HCT116 (cell line): Measurements from ENCODE around the gene MSH6. TPM values are rescaled to one million over a fixed set of nuclear protein-coding genes. Genes with fewer than 3 reads are reported as not detected.

Experiments used
- ATAC-seq: fragments of 200-7000 bp; cut with Tn5 transposase; 2 replicates; pipeline ENCODE4 v1.9.1; 2020; ENCODE audit warnings: mild to moderate bottlenecking, moderate library complexity
- BruUV-seq: library from RNA; stranded (reverse); fragments of 400-500 nt; replicated peaks from 2 replicates; lab custom pipeline; 2021; lab: Mats Ljungman, UMichigan
- CTCF ChIA-PET: fragments of 300-600 bp; sonication (Branson Sonifier 250); formaldehyde crosslinking; loops from one replicate; lab custom pipeline; 2021; ENCODE audit warnings: antibody characterized with exemption; lab: Charles Lee
- POLR2A ChIA-PET: fragments of 300-600, 350-600 bp; sonication (Branson Sonifier 250); formaldehyde crosslinking; loops from one replicate; lab custom pipeline; 2021; ENCODE audit warnings: antibody characterized with exemption; lab: Charles Lee
- RAD21 ChIA-PET, 2 experiments: fragments of 300-600 bp; sonication (Branson Sonifier 250); formaldehyde crosslinking; loops; one replicate each; lab custom pipeline; 2023; ENCODE audit warnings: low total read pairs in 2 of 2; ENCODE audit not compliant: uncharacterized antibody in 2 of 2, unreplicated experiment in 2 of 2, low non-redundant PET in 1 of 2; lab: Charles Lee
- DNase-seq: peaks from one replicate; pipeline ENCODE4 v3.0.0-alpha.2; 2010; ENCODE audit warnings: low read depth, low spot score
- H2AFZ ChIP-seq: fragments of 200-600 bp; shearing (Covaris generic), sonication (generic); 2 replicates; pipeline ENCODE4 v1.6.1; 2017; ENCODE audit warnings: low read depth, mixed run types, mixed read lengths, antibody characterized with exemption, low read length; ENCODE audit not compliant: poor library complexity, severe bottlenecking
- H3K27ac ChIP-seq: 2 replicates; pipeline ENCODE4 v1.5.1; 2012; ENCODE audit warnings: low read depth, low read length
- H3K27me3 ChIP-seq: fragments of 200-600 bp; sonication (generic); 2 replicates; pipeline ENCODE4 v1.6.1; 2016; ENCODE audit warnings: mixed run types, low read length, mixed read lengths; ENCODE audit not compliant: insufficient read depth
- H3K36me3 ChIP-seq, 2 experiments: fragments of 200-500 bp in 1 of 2; fragments of 200-600 bp in 1 of 2; sonication (Bioruptor generic) in 1 of 2; sonication (generic) in 1 of 2; 2 replicates each; pipeline versions ENCODE4 v1.5.1 to v1.6.1; 2014 to 2016; ENCODE audit warnings: low read length in 2 of 2, inconsistent platforms in 1 of 2, mixed read lengths in 1 of 2, mixed run types in 1 of 2; ENCODE audit not compliant: insufficient read depth in 2 of 2, control insufficient read depth in 1 of 2
- H3K4me1 ChIP-seq, 2 experiments: fragments of 200-600 bp in 1 of 2; sonication (generic) in 1 of 2; 2 replicates each; pipeline versions ENCODE4 v1.5.1 to v1.6.1; 2012 to 2017; ENCODE audit warnings: low read length in 2 of 2, inconsistent platforms in 1 of 2, mild to moderate bottlenecking in 1 of 2, mixed read lengths in 1 of 2, mixed run types in 1 of 2, moderate library complexity in 1 of 2; ENCODE audit not compliant: insufficient read depth in 2 of 2, control insufficient read depth in 1 of 2
- H3K4me2 ChIP-seq: fragments of 200-600 bp; sonication (generic); 2 replicates; pipeline ENCODE4 v1.6.1; 2017; ENCODE audit warnings: mixed run types, low read length, mixed read lengths
- H3K4me3 ChIP-seq, 2 experiments: fragments of 200-600 bp in 1 of 2; sonication (generic) in 1 of 2; replicated peaks in 1 of 2; 2 replicates each; pipeline ENCODE4 v1.5.1; 2011 to 2016; ENCODE audit warnings: low read length in 2 of 2, control low read depth in 1 of 2, low read depth in 1 of 2, mild to moderate bottlenecking in 1 of 2, mixed read lengths in 1 of 2, mixed run types in 1 of 2
- H3K79me2 ChIP-seq: fragments of 200-600 bp; sonication (generic); 2 replicates; pipeline ENCODE4 v1.6.1; 2017; ENCODE audit warnings: mild to moderate bottlenecking, mixed run types, low read length, moderate library complexity, mixed read lengths; ENCODE audit not compliant: insufficient read depth
- H3K9ac ChIP-seq: fragments of 200-600 bp; sonication (generic); 2 replicates; pipeline ENCODE4 v1.6.1; 2016; ENCODE audit warnings: low read length, mixed read lengths
- H3K9me2 ChIP-seq: fragments of 200-600 bp; sonication (generic), shearing (Covaris generic); 2 replicates; pipeline ENCODE4 v1.6.1; 2017; ENCODE audit warnings: mixed run types, mild to moderate bottlenecking, moderate library complexity; ENCODE audit not compliant: insufficient read depth
- H3K9me3 ChIP-seq, 2 experiments: fragments of 200-500 bp in 1 of 2; fragments of 200-600 bp in 1 of 2; sonication (Bioruptor generic) in 1 of 2; sonication (generic) in 1 of 2; 2 replicates each; pipeline ENCODE4 v1.6.1; 2014 to 2017; ENCODE audit warnings: low read length in 2 of 2, mixed read lengths in 2 of 2, inconsistent platforms in 1 of 2, low read depth in 1 of 2, mild to moderate bottlenecking in 1 of 2, mixed run types in 1 of 2, moderate library complexity in 1 of 2; ENCODE audit not compliant: control insufficient read depth in 1 of 2, insufficient read depth in 1 of 2
- H4K20me1 ChIP-seq: fragments of 200-600 bp; sonication (generic), shearing (Covaris generic); 2 replicates; pipeline ENCODE4 v1.6.1; 2017; ENCODE audit warnings: mixed run types, mild to moderate bottlenecking, moderate library complexity; ENCODE audit not compliant: insufficient read depth
- CEBPB ChIP-seq: IDR thresholded peaks from 2 replicates; pipeline ENCODE4 v1.6.1; 2012; ENCODE audit warnings: low read depth
- CTCF ChIP-seq, 3 experiments: fragments of 200-600 bp in 1 of 3; sonication (generic) in 1 of 3; IDR thresholded peaks in 2 of 3; conservative IDR thresholded peaks in 1 of 3; 2 replicates each; pipeline ENCODE4 v1.5.1; 2012 to 2017; ENCODE audit warnings: low read depth in 2 of 3, low read length in 2 of 3, antibody characterized with exemption in 1 of 3, borderline replicate concordance in 1 of 3, control low read depth in 1 of 3, mild to moderate bottlenecking in 1 of 3, mixed read lengths in 1 of 3, mixed run types in 1 of 3, moderate library complexity in 1 of 3; ENCODE audit not compliant: insufficient read depth in 1 of 3
- ELF1 ChIP-seq: IDR thresholded peaks from 2 replicates; pipeline ENCODE4 v1.6.1; 2012; ENCODE audit warnings: low read depth, borderline replicate concordance
- EZH2 ChIP-seq: fragments of 200-600 bp; sonication (generic); IDR thresholded peaks from 2 replicates; pipeline ENCODE4 v1.6.1; 2017; ENCODE audit warnings: antibody characterized with exemption, mixed run types
- EZH2phosphoT487 ChIP-seq: fragments of 200-600 bp; IDR thresholded peaks from 2 replicates; pipeline ENCODE4 v1.6.1; 2018; ENCODE audit warnings: antibody characterized with exemption, borderline replicate concordance
- FOSL1 ChIP-seq: IDR thresholded peaks from 2 replicates; pipeline ENCODE4 v1.6.1; 2012; ENCODE audit warnings: low read depth
- MAX ChIP-seq: IDR thresholded peaks from 2 replicates; pipeline ENCODE4 v1.6.1; 2012
- POLR2A ChIP-seq: IDR thresholded peaks from 2 replicates; pipeline ENCODE4 v1.7.0; 2011; ENCODE audit warnings: borderline replicate concordance; ENCODE audit not compliant: insufficient read depth, insufficient read length; ENCODE audit errors: extremely low read depth
- POLR2AphosphoS5 ChIP-seq: IDR thresholded peaks from 2 replicates; pipeline ENCODE4 v1.6.1; 2011; ENCODE audit warnings: mild to moderate bottlenecking, low read depth, low read length, moderate library complexity
- RAD21 ChIP-seq: IDR thresholded peaks from 2 replicates; pipeline ENCODE4 v1.6.1; 2012; ENCODE audit warnings: low read depth, mild to moderate bottlenecking
- REST ChIP-seq: IDR thresholded peaks from 2 replicates; pipeline ENCODE4 v1.6.1; 2012; ENCODE audit warnings: low read depth
- SRF ChIP-seq: IDR thresholded peaks from 2 replicates; pipeline ENCODE4 v1.6.1; 2012; ENCODE audit warnings: low read depth
- TCF7L2 ChIP-seq: IDR thresholded peaks from 2 replicates; pipeline ENCODE4 v1.7.0; 2011; ENCODE audit warnings: borderline replicate concordance, inconsistent platforms; ENCODE audit not compliant: insufficient read depth, insufficient read length; ENCODE audit errors: extremely low read depth
- YY1 ChIP-seq: IDR thresholded peaks from 2 replicates; pipeline ENCODE4 v1.6.1; 2011; ENCODE audit warnings: low read length, low read depth, moderate library complexity, mild to moderate bottlenecking; ENCODE audit not compliant: insufficient replicate concordance; ENCODE audit errors: extremely low read depth
- ZBTB33 ChIP-seq: IDR thresholded peaks from 2 replicates; pipeline ENCODE4 v1.6.1; 2011; ENCODE audit warnings: mild to moderate bottlenecking, low read length, moderate library complexity; ENCODE audit not compliant: insufficient replicate concordance; ENCODE audit errors: extremely low read depth
- ZFX ChIP-seq: fragments of 450-650 bp; IDR thresholded peaks from 2 replicates; pipeline ENCODE4 v1.6.1; 2017
- ZNF274 ChIP-seq: fragments of 200-500 bp; sonication (Bioruptor generic); IDR thresholded peaks from 2 replicates; pipeline ENCODE4 v1.6.1; 2014; ENCODE audit warnings: mild to moderate bottlenecking, low read depth, low read length, inconsistent platforms
- intact Hi-C: fragments of 100-400 bp; cut with micrococcal nuclease; formaldehyde crosslinking; loops from 2 replicates; pipeline ENCODE4 v1.10.0; 2022
- total RNA-seq: library from RNA; stranded (reverse); gene quantifications from one replicate; pipeline ENCODE4 v1.2.1, GENCODE V29; 2021; ENCODE audit not compliant: unreplicated experiment

Gene MSH6
- total RNA-seq, 1 experiment from 2014 or later = 71.2 TPM

GRCh38 chr2:47838249-47838648 lies 55.3 kb downstream of the MSH6 start:
- peaks cover 16 to 27% of the 10 kb centered on the region in 2 experiments for H3K36me3 ChIP-seq
- ATAC-seq = no peak
- H3K27ac ChIP-seq = no peak overlapping the region
- H3K4me2 ChIP-seq = no peak overlapping the region
- no peaks in the 10 kb centered on the region for H3K4me1 ChIP-seq
- H4K20me1 ChIP-seq = 0 out of 2 replicates have a peak, but pooled peaks cover 3% of the 10 kb centered on the region
- no peaks in the 10 kb centered on the region for H3K9me3 ChIP-seq
- RAD21 ChIA-PET = no interaction called here
- DNase-seq = no peak
- no peak overlapping the region for H3K9ac ChIP-seq
- BruUV-seq = no TSS peak
- TF ChIP-seq YY1 (no peak), TCF7L2 (no peak), EZH2phosphoT487 (no peak), FOSL1 (no peak), MAX (no peak), EZH2 (no peak), RAD21 (no peak), CEBPB (no peak), REST (no peak), ZFX (no peak), POLR2AphosphoS5 (no peak), ZBTB33 (no peak), CTCF (IDR thresholded peaks at IDR 0.05 in 2 of 3, conservative IDR thresholded peaks at IDR 0.05 in 1 of 3; ENCODE audit: borderline replicate concordance in 1 of 3, insufficient read depth in 1 of 3, low read depth in 2 of 3, low read length in 2 of 3) (no peak), SRF (no peak), ZNF274 (no peak), POLR2A (no peak), ELF1 (no peak)
- TF ChIP-seq, all 23 proteins: peak for 0
- Histone ChIP-seq H3K27me3 (no peaks in the 10 kb centered on the region), H2AFZ (no peak overlapping the region), H3K4me3 (no peak overlapping the region), H3K79me2 (peaks cover 10% of the 10 kb centered on the region), H3K9me2 (no peaks in the 10 kb centered on the region)
- intact Hi-C loops = no loop called here
- ChIA-PET POLR2A (no interaction called here), CTCF (no interaction called here)
